H1 (cell line): ENCODE results near the gene ZSCAN20. TPM values are rescaled to one million over a fixed set of nuclear protein-coding genes. Genes with fewer than 3 reads are reported as not detected.

Experiments
- CTBP2 ChIP-seq: IDR thresholded peaks from 2 replicates; pipeline ENCODE4 v1.7.0; 2011; ENCODE audit warnings: borderline replicate concordance, mild to moderate bottlenecking, moderate library complexity, mixed read lengths, low read length; ENCODE audit not compliant: insufficient read depth, insufficient read length
- TEAD4 ChIP-seq: IDR thresholded peaks from 2 replicates; pipeline ENCODE4 v1.6.1; 2012; ENCODE audit warnings: low read depth, low read length, inconsistent platforms, mixed read lengths
- ZNF274 ChIP-seq: IDR thresholded peaks from 2 replicates; pipeline ENCODE4 v1.7.0; 2012; ENCODE audit warnings: low read length, borderline replicate concordance; ENCODE audit errors: extremely low read depth
- polyA plus RNA-seq, 7 experiments: library from polyadenylated mRNA; depleted of rRNA in 3 of 7; stranded (reverse) in 5 of 7; unstranded in 2 of 7; fragments of >200 nt in 5 of 7; fragments of 200-250 nt in 2 of 7; gene quantifications; 1 replicate in 5 of 7; 2 replicates in 1 of 7; 4 replicates in 1 of 7; pipeline versions ENCODE4 v1.2.1 to v1.2.3, GENCODE V29; 2011 to 2013; ENCODE audit warnings: missing spikeins in 2 of 7, mixed read lengths in 2 of 7
- total RNA-seq: library from RNA; stranded (reverse); fragmentation: NEBNext Ultra II Directional; extraction: Animal tissue kit (Norgen Biotek cat#: 25700); gene quantifications from 2 replicates; pipeline ENCODE4 v1.2.1, GENCODE V29; 2021

ZSCAN20 gene
- total and polyA plus RNA-seq, 2 of the 8 experiments (the other 6 are each of a cell fraction or from before 2014, with no cell fraction given): 0.70 to 3.4 TPM

- TF ChIP-seq TEAD4: no peak
- TF ChIP-seq ZNF274: no peak
- no peak for TF ChIP-seq CTBP2
These were observed 3.5 kb upstream of the ZSCAN20 start (continued) for GRCh38 chr1:33468967-33469366.
